ENCODE measurements around the gene DCTN2.
"Not testable (repeated sequence)": the region's sequence is repeated elsewhere in the genome, so short reads cannot be mapped to it uniquely, and the experiment has no call there.

Gene DCTN2

GRCh38 chr12:57515408-57515933 lies 31.5 kb downstream of the DCTN2 start:
- DNase-seq (ENCODE audit: low spot score): no peak

- DNase-seq (ENCODE audit: low spot score): no peak
Measured at GRCh38 chr12:57514720-57515407, 32.1 kb downstream of the DCTN2 start.

- DNase-seq (ENCODE audit: low spot score): not testable (repeated sequence)
Measured at GRCh38 chr12:57514246-57514645, 32.7 kb downstream of the DCTN2 start.

DNA sequence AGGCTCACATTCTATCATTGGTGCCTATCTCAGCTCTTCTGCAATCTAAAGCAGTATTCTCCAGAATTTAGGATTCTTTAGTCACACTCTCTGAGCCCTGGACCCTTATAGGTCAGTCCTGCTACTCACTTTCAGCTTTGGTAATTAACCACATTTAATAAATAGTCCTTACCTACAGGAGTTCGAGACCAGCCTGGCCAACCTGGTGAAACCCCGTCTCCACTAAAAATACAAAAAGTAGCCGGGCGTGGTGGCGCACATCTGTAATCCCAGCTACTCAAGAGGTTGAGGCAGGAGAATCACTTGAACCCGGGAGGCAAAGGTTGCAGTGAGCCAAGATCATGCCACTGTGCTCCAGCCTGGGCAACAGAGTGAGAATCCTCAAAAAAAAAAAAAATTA lies 33.3 kb downstream of the DCTN2 start:
- not testable (repeated sequence) for DNase-seq (ENCODE audit: low spot score)

DNA sequence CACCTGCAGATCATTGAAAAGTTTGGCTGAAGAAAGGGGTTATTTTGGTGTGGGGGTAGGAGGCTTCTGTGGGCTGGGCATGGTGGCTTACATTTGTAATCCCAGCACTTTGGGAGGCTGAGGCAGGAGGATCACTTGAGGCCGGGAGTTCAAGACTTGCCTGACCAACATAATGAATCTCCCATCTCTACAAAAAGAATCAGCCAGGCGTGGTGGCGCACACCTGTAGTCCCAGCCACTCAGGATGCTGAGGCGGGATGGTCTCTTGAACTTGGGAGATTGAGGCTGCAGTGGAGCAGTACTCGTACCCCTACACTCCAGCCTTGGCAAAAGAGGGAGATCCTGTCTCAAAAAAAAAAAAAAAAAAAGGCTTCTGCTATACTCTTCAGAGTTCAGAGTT lies 33.7 kb downstream of the DCTN2 start:
- no peak for DNase-seq (ENCODE audit: low spot score)

- no peak for DNase-seq (ENCODE audit: low spot score)
Measured at GRCh38 chr12:57512665-57513064, 34.3 kb downstream of the DCTN2 start.

DNA sequence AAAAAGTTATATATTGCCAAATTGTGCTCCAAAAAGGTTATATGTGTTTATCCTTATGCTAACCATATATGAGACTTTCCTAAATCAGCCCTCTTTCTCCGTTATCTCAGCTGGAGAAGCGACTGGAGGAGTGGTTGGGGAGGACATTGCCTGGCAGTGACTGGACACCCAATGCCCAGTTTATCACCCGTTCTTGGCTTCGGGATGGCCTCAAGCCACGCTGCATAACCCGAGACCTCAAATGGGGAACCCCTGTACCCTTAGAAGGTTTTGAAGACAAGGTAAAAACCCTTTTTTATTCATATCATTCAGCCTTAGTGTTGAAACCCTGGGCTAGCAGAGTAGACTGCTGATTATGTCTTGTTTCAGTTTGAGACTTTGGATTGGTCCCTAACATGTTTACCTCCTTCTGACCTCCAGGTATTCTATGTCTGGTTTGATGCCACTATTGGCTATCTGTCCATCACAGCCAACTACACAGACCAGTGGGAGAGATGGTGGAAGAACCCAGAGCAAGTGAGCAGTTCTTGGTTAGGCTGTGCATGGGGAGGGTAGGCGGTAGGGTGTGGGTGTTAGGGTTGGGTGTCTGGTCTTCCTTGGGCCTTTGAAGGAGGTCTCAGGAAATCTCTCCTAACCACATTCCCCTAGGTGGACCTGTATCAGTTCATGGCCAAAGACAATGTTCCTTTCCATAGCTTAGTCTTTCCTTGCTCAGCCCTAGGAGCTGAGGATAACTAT lies 35.2 kb downstream of the DCTN2 start:
- no peak for DNase-seq (ENCODE audit: low spot score)

- DNase-seq (ENCODE audit: low spot score): no peak
Measured at GRCh38 chr12:57511161-57511560, 35.8 kb downstream of the DCTN2 start.

DNA sequence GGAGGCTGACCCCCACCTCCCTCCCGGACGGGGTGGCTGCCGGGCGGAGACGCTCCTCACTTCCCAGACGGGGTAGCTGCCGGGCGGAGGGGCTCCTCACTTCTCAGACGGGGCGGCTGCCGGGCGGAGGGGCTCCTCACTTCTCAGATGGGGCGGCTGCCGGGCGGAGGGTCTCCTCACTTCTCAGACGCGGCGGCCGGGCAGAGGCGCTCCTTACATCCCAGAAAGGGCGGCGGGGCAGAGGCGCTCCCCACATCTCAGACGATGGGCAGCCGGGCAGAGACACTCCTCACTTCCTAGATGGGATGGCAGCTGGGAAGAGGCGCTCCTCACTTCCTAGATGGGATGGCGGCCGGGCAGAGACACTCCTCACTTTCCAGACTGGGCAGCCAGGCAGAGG lies 39.2 kb downstream of the DCTN2 start:
- DNase-seq (ENCODE audit: low spot score): not testable (repeated sequence)

GRCh38 chr12:57506541-57506940 lies 40.5 kb downstream of the DCTN2 start:
- not testable (repeated sequence) for DNase-seq (ENCODE audit: low spot score)

- DNase-seq (ENCODE audit: low spot score): not testable (repeated sequence)
Measured at GRCh38 chr12:57502311-57502969, 44.6 kb downstream of the DCTN2 start.

DNA sequence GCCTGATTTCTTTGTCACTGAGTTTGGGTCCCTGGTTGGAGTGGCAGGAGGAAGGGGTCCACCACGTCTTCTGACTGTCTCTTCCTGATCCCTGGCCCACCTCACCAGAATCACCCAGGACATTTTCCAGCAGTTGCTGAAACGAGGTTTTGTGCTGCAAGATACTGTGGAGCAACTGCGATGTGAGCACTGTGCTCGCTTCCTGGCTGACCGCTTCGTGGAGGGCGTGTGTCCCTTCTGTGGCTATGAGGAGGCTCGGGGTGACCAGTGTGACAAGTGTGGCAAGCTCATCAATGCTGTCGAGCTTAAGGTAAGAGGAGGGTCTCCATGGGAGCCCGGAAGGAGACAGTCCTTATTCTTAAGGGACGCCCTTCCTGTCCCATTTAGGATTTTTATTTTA lies 46.8 kb downstream of the DCTN2 start:
- no peak for DNase-seq (ENCODE audit: low spot score)

- DNase-seq (ENCODE audit: low spot score): no peak
Measured at GRCh38 chr12:57498571-57498970, 48.4 kb downstream of the DCTN2 start.

GRCh38 chr12:57498132-57498502 lies 48.9 kb downstream of the DCTN2 start:
- no peak for DNase-seq (ENCODE audit: low spot score)

GRCh38 chr12:57497223-57498131 lies 49.5 kb downstream of the DCTN2 start:
- no peak for DNase-seq (ENCODE audit: low spot score)

GRCh38 chr12:57496822-57497221 lies 50.2 kb downstream of the DCTN2 start:
- no peak for DNase-seq (ENCODE audit: low spot score)

DNA sequence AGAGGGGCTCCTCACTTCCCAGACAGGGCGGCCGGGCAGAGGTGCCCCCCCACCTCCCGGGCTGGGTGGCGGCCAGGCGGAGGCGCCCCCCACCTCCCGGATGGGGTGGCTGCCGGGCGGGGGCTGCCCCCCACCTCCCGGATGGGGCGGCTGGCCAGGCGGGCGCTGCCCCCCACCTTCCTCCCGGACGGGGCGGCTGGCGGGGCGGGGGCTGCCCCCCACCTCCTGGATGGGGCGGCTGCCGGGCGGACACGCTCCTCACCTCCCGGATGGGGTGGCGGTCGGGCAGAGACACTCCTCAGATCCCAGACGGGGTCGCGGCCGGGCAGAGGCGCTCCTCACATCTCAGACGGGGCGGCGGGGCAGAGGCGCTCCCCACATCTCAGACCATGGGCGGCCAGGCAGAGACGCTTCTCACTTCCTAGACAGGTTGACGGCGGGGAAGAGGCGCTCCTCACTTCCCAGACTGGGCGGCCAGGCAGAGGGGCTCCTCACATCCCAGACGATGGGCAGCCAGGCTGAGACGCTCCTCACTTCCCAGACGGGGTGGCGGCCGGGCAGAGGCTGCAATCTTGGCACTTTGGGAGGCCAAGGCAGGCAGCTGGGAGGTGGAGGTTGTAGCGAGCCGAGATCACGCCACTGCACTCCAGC lies 51.8 kb downstream of the DCTN2 start:
- not testable (repeated sequence) for DNase-seq (ENCODE audit: low spot score)

GRCh38 chr12:57491393-57492280 lies 55.4 kb downstream of the DCTN2 start:
- no peak for DNase-seq (ENCODE audit: low spot score)

GRCh38 chr12:57490126-57490525 lies 56.9 kb downstream of the DCTN2 start:
- no peak for DNase-seq (ENCODE audit: low spot score)

- peak; percentile 72 for DNase-seq (ENCODE audit: low spot score)
Measured at GRCh38 chr12:57489157-57489641, 57.8 kb downstream of the DCTN2 start.

All from kidney tubule cell (primary cell).